Measurements from ENCODE around the gene CHN2. TPM values are rescaled to one million over a fixed set of nuclear protein-coding genes. Genes with fewer than 3 reads are reported as not detected.
"Not testable (repeated sequence)": the region's sequence is repeated elsewhere in the genome, so short reads cannot be mapped to it uniquely, and the experiment has no call there.

The CHN2 gene
- total RNA-seq, 1 donor from 2014 or later = 0.64 TPM

- Mint-ChIP-seq H3K9me3 (ENCODE audit: unreplicated experiment) (peaks cover 26% of the 10 kb centered on the region), H3K27ac (ENCODE audit: unreplicated experiment) (no peak overlapping the region), H3K36me3 (ENCODE audit: unreplicated experiment) (peaks cover 3% of the 10 kb centered on the region), H3K4me3 (ENCODE audit: unreplicated experiment) (no peak overlapping the region), H3K4me1 (ENCODE audit: unreplicated experiment) (peaks cover 12% of the 10 kb centered on the region), H3K27me3 (ENCODE audit: unreplicated experiment) (peaks cover 19% of the 10 kb centered on the region)
- no peak for TF ChIP-seq CTCF (IDR thresholded peaks at IDR 0.05)
- DNase-seq (ENCODE audit: extremely low spot score, unreplicated experiment) = no peak
Observed at GRCh38 chr7:29518616-29519015, 324.0 kb downstream of the CHN2 start.

GRCh38 chr7:29523728-29524127 lies 329.2 kb downstream of the CHN2 start:
- H3K27ac Mint-ChIP-seq (ENCODE audit: unreplicated experiment) = no peak overlapping the region
- peaks cover 4% of the 10 kb centered on the region for H3K4me1 Mint-ChIP-seq (ENCODE audit: unreplicated experiment)
- no peak for TF ChIP-seq CTCF (IDR thresholded peaks at IDR 0.05)

GRCh38 chr7:29527505-29528108 lies 333.0 kb downstream of the CHN2 start:
- no peak overlapping the region for H3K4me3 Mint-ChIP-seq (ENCODE audit: unreplicated experiment)
- H3K27ac Mint-ChIP-seq (ENCODE audit: unreplicated experiment) = no peak overlapping the region
- H3K9me3 Mint-ChIP-seq (ENCODE audit: unreplicated experiment) = peaks cover 15% of the 10 kb centered on the region
- no peak for DNase-seq (ENCODE audit: extremely low spot score, unreplicated experiment)
- peaks cover 36% of the 10 kb centered on the region for H3K27me3 Mint-ChIP-seq (ENCODE audit: unreplicated experiment)
- no peak for TF ChIP-seq CTCF (IDR thresholded peaks at IDR 0.05)
- H3K4me1 Mint-ChIP-seq (ENCODE audit: unreplicated experiment) = no peaks in the 10 kb centered on the region
- H3K36me3 Mint-ChIP-seq (ENCODE audit: unreplicated experiment) = peaks cover 5% of the 10 kb centered on the region

More at GRCh38 chr7:29523728-29524127, 329.2 kb downstream of the CHN2 start:
- Mint-ChIP-seq H3K36me3 (ENCODE audit: unreplicated experiment) (peaks cover 3% of the 10 kb centered on the region), H3K9me3 (ENCODE audit: unreplicated experiment) (peaks cover 31% of the 10 kb centered on the region), H3K27me3 (ENCODE audit: unreplicated experiment) (peaks cover 34% of the 10 kb centered on the region), H3K4me3 (ENCODE audit: unreplicated experiment) (no peak overlapping the region)
- DNase-seq (ENCODE audit: extremely low spot score, unreplicated experiment) = no peak

- peaks cover 34% of the 10 kb centered on the region for H3K27me3 Mint-ChIP-seq (ENCODE audit: unreplicated experiment)
- DNase-seq (ENCODE audit: extremely low spot score, unreplicated experiment); H3K9me3 Mint-ChIP-seq (ENCODE audit: unreplicated experiment); H3K27ac Mint-ChIP-seq (ENCODE audit: unreplicated experiment); H3K4me3 Mint-ChIP-seq (ENCODE audit: unreplicated experiment); H3K4me1 Mint-ChIP-seq (ENCODE audit: unreplicated experiment); H3K36me3 Mint-ChIP-seq (ENCODE audit: unreplicated experiment): not testable (repeated sequence)
Observed at GRCh38 chr7:29528526-29528925, 334.0 kb downstream of the CHN2 start.

Other genes with a start within 250 kb of the CHN2 start
- 3.5 and 4.0 TPM in 2 replicates for gene TRIL, start 236.4 kb upstream of the CHN2 start, total RNA-seq
- 2.0 and 2.4 TPM in 2 replicates for gene CPVL, start 48.2 kb upstream of the CHN2 start, total RNA-seq

Measured in osteocyte (in vitro differentiated cells).